Articular chondrocyte of knee joint (primary cell): ENCODE measurements around the gene ZNF155. TPM values are rescaled to one million over a fixed set of nuclear protein-coding genes. Genes with fewer than 3 reads are reported as not detected.

ENCODE experiments used
- small RNA-seq: library from RNA; depleted of rRNA; stranded (forward); fragments of <200 nt; gene quantifications from one replicate; pipeline ENCODE3, GENCODE V24; 2012
- total RNA-seq: library from RNA; depleted of rRNA; stranded (reverse); fragments of >200 nt; gene quantifications from 2 replicates; pipeline ENCODE4 v1.2.3, GENCODE V29; 2012

ZNF155 gene
- total RNA-seq = 9.9 and 11.7 TPM in 2 replicates

DNA sequence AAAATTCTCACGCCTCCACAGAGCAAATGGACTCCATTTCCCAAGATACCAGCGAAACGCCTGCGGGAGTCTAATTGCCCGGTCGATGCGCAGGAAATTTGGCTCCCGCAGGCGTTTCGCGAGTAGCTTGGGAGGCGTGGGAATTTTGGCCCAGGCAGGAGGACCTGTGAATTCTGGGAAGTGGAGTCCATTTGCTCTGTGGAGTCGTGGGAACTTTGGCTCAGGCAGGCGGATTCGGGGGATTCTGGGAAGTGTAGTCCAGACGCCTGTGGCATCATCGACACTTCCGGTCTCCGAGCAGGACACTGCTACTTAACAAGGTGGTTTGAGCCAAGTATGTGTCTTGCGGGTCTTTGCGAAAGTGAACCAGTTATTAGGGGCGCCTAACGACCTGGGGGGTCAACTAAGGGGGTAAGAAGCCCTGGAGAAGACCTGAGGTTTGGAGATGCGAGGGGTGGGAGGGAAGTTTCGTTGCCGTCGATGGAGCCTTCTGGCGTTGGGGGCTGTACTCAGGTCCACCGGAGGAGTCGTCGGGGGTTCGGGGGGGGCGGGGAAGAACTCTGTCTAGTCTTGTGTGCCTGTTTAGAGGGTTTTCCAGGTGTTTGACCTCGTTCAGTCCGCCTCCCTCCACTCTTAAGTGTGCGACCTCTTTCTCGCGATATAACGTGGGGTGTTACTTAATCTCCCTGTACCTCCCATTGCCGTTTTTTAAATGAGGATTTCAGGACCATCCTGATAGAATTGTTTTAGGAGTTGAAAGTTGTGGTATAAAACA is at the start of gene ZNF155:
Gene ZNF155 (plus strand): TSS at position 277 of the 775 bp plus-strand sequence. CDS start 4,356 bp downstream, outside the sequence.

DNA sequence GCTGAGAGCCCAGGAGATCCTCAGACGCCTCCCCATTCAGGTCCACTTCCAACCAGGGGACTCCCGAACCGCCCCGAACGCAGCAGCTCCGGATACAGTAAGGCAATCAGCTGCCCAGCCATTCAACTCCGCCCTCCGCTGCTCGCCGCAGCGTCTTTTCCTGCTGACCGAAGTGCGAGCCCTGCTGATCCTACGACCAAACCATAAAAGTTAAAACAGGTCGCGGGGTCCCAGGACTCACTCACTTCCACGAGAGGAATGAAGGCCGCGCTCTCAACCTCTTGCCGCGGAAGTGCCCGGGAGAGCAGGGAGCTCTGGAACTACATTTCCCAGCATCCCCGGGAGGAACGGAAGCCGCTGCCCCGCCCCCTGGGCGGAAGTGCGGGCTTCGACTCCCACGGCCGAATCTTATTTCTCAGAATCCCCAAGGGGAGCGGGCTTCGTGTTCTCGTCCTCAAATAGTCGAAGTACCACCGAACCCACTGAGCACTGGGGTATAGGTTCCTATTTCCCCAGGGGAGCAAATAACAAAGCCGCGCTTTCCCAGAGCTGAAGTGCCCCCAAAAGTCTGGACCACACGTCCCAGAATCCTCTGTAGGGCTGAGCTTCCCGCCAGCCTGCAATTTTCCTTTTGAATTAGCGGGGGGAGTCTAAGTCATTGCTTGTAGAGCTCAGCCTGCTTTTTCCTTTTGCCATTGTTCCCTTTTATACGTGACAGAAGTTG is 48.8 kb upstream of the ZNF155 start, which contains the start of gene ZNF45:
Gene ZNF45 (minus strand): TSS at position 298 of the 724 bp plus-strand sequence. CDS start 13,097 bp downstream, outside the sequence.

DNA sequence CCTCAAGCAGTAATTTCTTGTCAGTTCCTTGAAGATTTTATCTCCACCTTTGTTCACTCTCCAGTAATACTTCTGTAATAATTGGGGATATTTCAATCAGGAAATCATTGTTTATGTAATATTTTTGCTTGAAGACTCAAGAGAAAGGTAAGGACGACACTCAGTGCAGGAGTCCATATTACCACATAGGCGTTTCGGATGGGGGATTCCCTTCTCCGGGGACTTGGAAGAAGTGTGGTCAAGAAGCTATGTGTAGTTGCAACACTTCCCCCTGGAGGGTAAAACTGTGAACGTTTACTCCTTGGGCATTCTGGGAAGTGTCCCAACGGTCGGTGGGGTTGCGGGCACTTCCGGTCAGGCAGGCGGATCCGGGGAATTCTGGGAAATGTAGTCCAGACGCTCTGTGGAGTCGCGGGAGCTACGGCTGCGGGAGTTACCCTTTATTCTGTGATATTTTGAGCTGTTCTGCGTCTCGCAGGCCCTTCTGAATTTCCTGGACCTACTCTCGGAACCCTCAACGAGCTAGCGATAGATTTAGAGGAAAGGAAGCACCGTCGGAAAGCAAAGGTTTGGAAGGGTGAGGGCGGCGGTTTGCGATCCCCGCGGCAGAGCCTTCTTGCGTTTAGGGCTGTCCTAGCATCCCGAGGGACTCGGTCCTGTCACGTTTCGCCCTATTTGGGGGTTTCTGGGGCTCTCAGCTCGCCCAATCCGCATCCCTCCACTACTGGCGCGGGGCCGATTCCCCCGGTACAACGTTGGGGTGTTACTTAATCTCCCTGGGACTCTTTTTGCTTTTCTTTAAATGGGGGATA is 32.9 kb upstream of the ZNF155 start, which contains the start of gene ZNF221:
Gene ZNF221 (plus strand): TSS at position 395 of the 812 bp plus-strand sequence. CDS start 11,499 bp downstream, outside the sequence.

DNA sequence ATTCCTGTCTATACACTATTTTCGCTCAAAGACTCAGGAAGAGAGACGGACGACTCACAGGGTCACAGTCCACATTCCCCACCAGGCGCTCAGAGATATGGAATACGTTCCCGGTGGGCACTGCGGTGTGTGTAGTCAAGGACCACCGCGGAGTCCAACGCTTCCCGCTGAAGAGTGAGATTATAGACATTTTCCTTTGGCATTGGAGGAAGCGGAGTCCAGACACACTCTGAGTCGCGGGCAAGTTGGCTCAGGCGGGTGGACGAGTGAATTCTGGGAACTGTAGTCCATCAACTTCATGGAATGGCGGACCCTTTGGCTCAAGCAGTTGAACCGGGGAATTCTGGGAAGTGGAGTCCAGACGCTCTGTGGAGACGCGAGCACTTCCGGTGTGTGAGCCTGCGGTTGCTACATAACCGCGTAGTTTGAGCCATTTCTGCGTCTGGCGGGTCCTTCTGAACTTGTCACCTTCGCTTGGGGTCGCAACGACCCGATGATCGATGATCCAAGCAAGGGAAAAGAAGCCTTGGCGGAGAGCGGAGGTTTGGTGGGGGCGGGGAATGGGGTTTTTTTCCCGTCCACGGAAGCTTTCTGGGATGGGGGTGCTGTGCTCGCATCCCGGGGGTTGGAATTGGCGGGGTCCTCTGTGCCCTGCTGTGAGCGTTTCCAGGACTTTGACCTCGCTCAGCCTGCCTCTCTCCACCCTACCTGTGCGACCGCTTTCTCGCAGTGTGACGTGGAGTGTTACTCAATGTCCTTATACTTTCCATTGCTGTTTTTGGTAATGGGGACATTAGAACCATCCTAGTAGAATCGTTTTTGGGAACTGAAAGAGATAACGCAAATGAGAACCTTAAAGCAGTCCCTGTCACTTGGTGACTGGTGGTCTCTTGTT is 18.8 kb downstream of the ZNF155 start, which contains the start of gene ZNF230:
Gene ZNF230 (plus strand): TSS at position 392 of the 895 bp plus-strand sequence. CDS start 4,122 bp downstream, outside the sequence.

DNA sequence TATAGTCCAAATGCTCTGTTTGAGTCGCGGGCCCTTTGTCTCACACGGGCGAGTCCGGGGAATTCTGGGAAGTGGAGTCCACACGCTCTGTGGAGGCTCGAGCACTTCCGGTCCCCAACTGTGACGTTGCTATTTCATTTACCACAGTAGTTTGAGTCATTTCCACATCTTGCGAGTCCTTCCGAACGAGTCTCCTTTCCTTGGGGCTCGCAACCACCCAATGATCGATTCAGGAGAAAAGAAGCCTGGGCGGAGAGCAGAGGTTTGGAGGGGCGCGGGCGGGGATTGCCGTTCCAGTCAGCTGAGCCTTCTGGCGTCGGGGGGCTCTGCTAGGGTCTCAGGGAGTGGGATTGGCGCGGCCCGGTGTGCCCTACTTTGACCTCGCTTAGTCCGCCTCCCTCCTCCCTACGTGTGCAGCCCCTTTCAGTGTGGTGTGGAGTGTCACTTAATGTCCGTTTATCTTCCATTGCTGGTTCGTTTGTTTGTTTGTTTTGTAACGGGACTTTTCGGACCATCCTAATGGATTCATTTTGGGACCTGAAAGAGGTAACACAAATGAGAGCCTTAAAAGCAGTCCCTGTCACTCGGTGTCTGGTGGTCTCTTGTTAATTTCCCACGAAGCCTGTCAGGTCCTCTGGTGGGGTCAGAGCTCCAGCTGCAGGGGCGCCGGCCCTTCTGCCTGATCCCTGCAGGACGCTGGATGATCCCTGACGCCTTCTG is 41.4 kb downstream of the ZNF155 start, which contains the start of gene ZNF222:
Gene ZNF222 (plus strand): TSS at position 163 of the 720 bp plus-strand sequence. CDS start 58 bp downstream, at position 221.

Small RNA genes lying within 50 kb of the gene (small RNA-seq; reads per million reads assigned to genes)
- gene AC006213.5 = not detected

Other genes starting within 250 kb of the ZNF155 start
- gene SMG9, start 229.2 kb upstream of the ZNF155 start, total RNA-seq = 16.5 and 16.8 TPM in 2 replicates
- 3.9 and 6.1 TPM in 2 replicates for gene KCNN4, start 203.2 kb upstream of the ZNF155 start, total RNA-seq
- 0.65 and 1.1 TPM in 2 replicates for gene LYPD5, start 181.7 kb upstream of the ZNF155 start, total RNA-seq
- 19.1 and 20.4 TPM in 2 replicates for gene ZNF283, start 156.9 kb upstream of the ZNF155 start, total RNA-seq
- 1.3 and 5.9 TPM in 2 replicates for gene ZNF404, start 100.2 kb upstream of the ZNF155 start, total RNA-seq
- 13.9 and 22.3 TPM in 2 replicates for gene ZNF45, start 48.9 kb upstream of the ZNF155 start, total RNA-seq
- 10.5 and 15.5 TPM in 2 replicates for gene ZNF221, start 33.0 kb upstream of the ZNF155 start, total RNA-seq
- gene ZNF230, start 18.8 kb downstream of the ZNF155 start, total RNA-seq = 4.8 and 5.2 TPM in 2 replicates
- 7.2 and 11.3 TPM in 2 replicates for gene ZNF222, start 41.2 kb downstream of the ZNF155 start, total RNA-seq
- gene ZNF223, start 67.8 kb downstream of the ZNF155 start, total RNA-seq = 6.4 and 7.1 TPM in 2 replicates
- gene ZNF284, start 88.0 kb downstream of the ZNF155 start, total RNA-seq = 4.6 and 5.6 TPM in 2 replicates
- gene ZNF224, start 110.2 kb downstream of the ZNF155 start, total RNA-seq = 35.7 and 37.9 TPM in 2 replicates
- 7.1 and 10.3 TPM in 2 replicates for gene ZNF225, start 129.2 kb downstream of the ZNF155 start, total RNA-seq
- gene ZNF234, start 157.4 kb downstream of the ZNF155 start, total RNA-seq = 16.4 and 16.5 TPM in 2 replicates
- gene ZNF226, start 180.9 kb downstream of the ZNF155 start, total RNA-seq = 26.7 and 27.1 TPM in 2 replicates
- 21.8 and 25.3 TPM in 2 replicates for gene ZNF227, start 228.3 kb downstream of the ZNF155 start, total RNA-seq